NCI-H524 (cell line): ENCODE data around the gene HCN1.

Source experiments
- DNase-seq, 2 experiments: peaks; one replicate each; lab custom pipeline; 2025; lab: John Stamatoyannopoulos, UW

HCN1 gene

GRCh38 chr5:45288746-45289145 lies 407.4 kb downstream of the HCN1 start:
- no peak for DNase-seq

GRCh38 chr5:45284436-45284835 lies 411.7 kb downstream of the HCN1 start:
- no peak for DNase-seq

- DNase-seq, result peak in 1 of 2 experiments; percentile 7
These were observed 415.1 kb downstream of the HCN1 start for GRCh38 chr5:45281081-45281480.

- DNase-seq, result no peak
These were observed 417.1 kb downstream of the HCN1 start for GRCh38 chr5:45279109-45279508.

GRCh38 chr5:45277860-45278259 lies 418.3 kb downstream of the HCN1 start:
- no peak for DNase-seq

- DNase-seq, result no peak
These were observed 421.9 kb downstream of the HCN1 start for GRCh38 chr5:45274241-45274640.

GRCh38 chr5:45271626-45272025 lies 424.6 kb downstream of the HCN1 start:
- no peak for DNase-seq

GRCh38 chr5:45264447-45264846 lies 431.7 kb downstream of the HCN1 start:
- no peak for DNase-seq

GRCh38 chr5:45262061-45262590 lies 434.1 kb downstream of the HCN1 start:
- no peak for DNase-seq

GRCh38 chr5:45261125-45261524 lies 435.1 kb downstream of the HCN1 start:
- no peak for DNase-seq

- DNase-seq, result no peak
These were observed 435.9 kb downstream of the HCN1 start for GRCh38 chr5:45260292-45260691.

GRCh38 chr5:45252978-45253377 lies 443.2 kb downstream of the HCN1 start:
- no peak for DNase-seq

- DNase-seq, result no peak
These were observed 443.6 kb downstream of the HCN1 start for GRCh38 chr5:45252541-45252940.

- DNase-seq, result no peak
These were observed 470.6 kb downstream of the HCN1 start for GRCh38 chr5:45225571-45226031.

- peak; percentile 12 to 67 for DNase-seq
These were observed 490.7 kb downstream of the HCN1 start for GRCh38 chr5:45205403-45205961.
